ENCODE measurements around the gene MUC15. TPM values are rescaled to one million over a fixed set of nuclear protein-coding genes. Genes with fewer than 3 reads are reported as not detected.

MUC15 gene
- total RNA-seq, 4 donors from 2014 or later, result not detected

DNA sequence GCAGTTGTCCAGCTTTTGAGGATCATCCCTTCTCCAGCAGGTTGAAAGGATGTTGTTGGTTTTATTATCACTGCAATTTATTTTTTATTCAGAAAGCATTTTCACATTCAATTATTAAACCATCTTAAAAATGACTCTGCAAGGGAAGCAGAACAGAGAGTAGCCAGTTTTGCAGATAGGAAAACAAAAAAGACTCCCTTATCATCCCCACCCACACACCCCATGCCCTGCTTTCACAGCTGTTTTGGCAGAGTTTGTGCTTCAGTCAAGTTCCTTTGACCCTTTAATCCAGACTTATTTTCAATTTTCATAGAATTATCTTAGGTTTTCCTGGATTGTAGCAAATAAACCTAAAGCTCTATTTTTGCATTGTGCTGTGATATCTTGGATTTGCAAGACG lies 44.4 kb downstream of the MUC15 start:
- DNase-seq (ENCODE audit: low spot score) (no peak), ATAC-seq (ENCODE audit: low FRiP score) (no peak)
- TF ChIP-seq, protein P1, sequence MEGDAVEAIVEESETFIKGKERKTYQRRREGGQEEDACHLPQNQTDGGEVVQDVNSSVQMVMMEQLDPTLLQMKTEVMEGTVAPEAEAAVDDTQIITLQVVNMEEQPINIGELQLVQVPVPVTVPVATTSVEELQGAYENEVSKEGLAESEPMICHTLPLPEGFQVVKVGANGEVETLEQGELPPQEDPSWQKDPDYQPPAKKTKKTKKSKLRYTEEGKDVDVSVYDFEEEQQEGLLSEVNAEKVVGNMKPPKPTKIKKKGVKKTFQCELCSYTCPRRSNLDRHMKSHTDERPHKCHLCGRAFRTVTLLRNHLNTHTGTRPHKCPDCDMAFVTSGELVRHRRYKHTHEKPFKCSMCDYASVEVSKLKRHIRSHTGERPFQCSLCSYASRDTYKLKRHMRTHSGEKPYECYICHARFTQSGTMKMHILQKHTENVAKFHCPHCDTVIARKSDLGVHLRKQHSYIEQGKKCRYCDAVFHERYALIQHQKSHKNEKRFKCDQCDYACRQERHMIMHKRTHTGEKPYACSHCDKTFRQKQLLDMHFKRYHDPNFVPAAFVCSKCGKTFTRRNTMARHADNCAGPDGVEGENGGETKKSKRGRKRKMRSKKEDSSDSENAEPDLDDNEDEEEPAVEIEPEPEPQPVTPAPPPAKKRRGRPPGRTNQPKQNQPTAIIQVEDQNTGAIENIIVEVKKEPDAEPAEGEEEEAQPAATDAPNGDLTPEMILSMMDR (IDR thresholded peaks at IDR 0.05), result no peak

GRCh38 chr11:26522912-26523610 lies 49.0 kb downstream of the MUC15 start:
- DNase-seq (ENCODE audit: low spot score) (no peak), ATAC-seq (ENCODE audit: low FRiP score) (no peak)
- TF ChIP-seq, protein P1 (IDR thresholded peaks at IDR 0.05), result no peak

- ATAC-seq (ENCODE audit: low FRiP score) (no peak), DNase-seq (ENCODE audit: low spot score) (no peak)
- TF ChIP-seq, protein P1 (IDR thresholded peaks at IDR 0.05), result no peak
Measured at GRCh38 chr11:26519469-26519868, 52.6 kb downstream of the MUC15 start.

DNA sequence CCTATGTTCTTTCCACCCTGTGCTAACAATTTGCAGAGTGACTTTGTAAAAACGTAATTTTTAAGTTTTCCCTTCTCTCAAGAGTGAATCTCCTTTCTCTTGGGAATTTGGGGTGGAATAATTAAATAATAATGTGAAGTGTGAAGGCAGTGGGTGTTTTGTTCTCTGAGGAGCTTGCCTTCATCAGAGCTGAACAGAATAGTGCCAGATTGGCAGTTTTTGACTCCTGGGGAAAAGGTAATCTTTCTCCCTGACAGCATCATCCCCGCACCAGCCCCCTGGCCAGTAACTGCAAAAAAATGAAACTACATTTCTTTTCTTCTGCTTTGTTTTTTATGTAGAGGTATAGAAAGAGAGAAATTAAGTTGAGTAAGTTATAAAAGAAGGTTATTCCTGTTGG lies 59.9 kb downstream of the MUC15 start:
- no peak for DNase-seq (ENCODE audit: low spot score)
- no peak for ATAC-seq (ENCODE audit: low FRiP score)
- TF ChIP-seq, protein P1 (IDR thresholded peaks at IDR 0.05), result no peak

DNA sequence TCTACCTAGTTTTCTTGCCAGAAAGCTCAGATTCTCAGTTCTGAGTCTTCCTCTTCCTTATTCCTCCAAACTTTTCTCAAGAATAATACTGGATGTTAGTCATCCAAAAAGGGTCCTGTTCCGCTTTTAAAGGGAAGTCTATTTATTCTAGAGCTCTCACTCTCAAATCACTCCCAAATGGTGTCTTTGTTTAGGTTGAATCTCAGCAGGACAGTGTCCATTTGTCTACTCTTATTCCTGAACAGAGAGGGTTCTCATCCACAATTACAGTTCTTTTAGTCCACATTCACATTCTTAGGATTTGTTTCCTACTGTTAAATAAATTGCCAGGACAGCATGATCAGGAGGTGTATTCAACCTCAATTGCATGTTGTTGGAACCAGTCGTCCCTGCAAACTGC lies 61.3 kb downstream of the MUC15 start:
- TF ChIP-seq, protein P1 (IDR thresholded peaks at IDR 0.05), result no peak
- no peak for DNase-seq (ENCODE audit: low spot score)

GRCh38 chr11:26510164-26510563 lies 61.9 kb downstream of the MUC15 start:
- no peak for ATAC-seq (ENCODE audit: low FRiP score)
- TF ChIP-seq, protein P1 (IDR thresholded peaks at IDR 0.05), result no peak
- no peak for DNase-seq (ENCODE audit: low spot score)

More for the DNA sequence above, 61.3 kb downstream of the MUC15 start:
- ATAC-seq (ENCODE audit: low FRiP score), result no peak

Other genes starting within 250 kb of the MUC15 start
- gene ANO3, start 240.1 kb downstream of the MUC15 start, total RNA-seq, result 1 to 10 TPM in 2 of 4 donors, under 1 TPM in 2; 0.56 to 4.1 (median 1.6) TPM
- not detected for gene SLC5A12, start 149.8 kb upstream of the MUC15 start, total RNA-seq

Measured in omental fat pad (tissue), 4 donors.